Upper lobe of left lung (tissue), 6 donors: Measurements from ENCODE around the gene JAZF1. TPM values are rescaled to one million over a fixed set of nuclear protein-coding genes. Genes with fewer than 3 reads are reported as not detected.
"Not testable (repeated sequence)": the region's sequence is repeated elsewhere in the genome, so short reads cannot be mapped to it uniquely, and the experiment has no call there.

Experiments
- ATAC-seq, 2 donors: fragments of 200-7000 bp; cut with Tn5 transposase; one replicate each; pipeline ENCODE4 v1.9.1; 2022; ENCODE audit warnings: mild to moderate bottlenecking in 2 of 2, moderate library complexity in 2 of 2; ENCODE audit not compliant: low FRiP score in 2 of 2
- DNase-seq, 2 donors: peaks; one replicate each; pipeline ENCODE4 v3.0.0-alpha.2; 2019 to 2020
- H3K27ac ChIP-seq, 4 donors: fragments of 200-600 bp; sonication (generic); one replicate each; pipeline ENCODE4 v1.5.1; 2016 to 2019
- H3K27me3 ChIP-seq, 4 donors: fragments of 200-600 bp; sonication (generic); one replicate each; pipeline ENCODE4 v1.5.1; 2017 to 2019
- H3K36me3 ChIP-seq, 4 donors: fragments of 200-600 bp; sonication (generic); one replicate each; pipeline ENCODE4 v1.5.1; 2016 to 2019
- H3K4me1 ChIP-seq, 4 donors: fragments of 200-600 bp; sonication (generic); one replicate each; pipeline ENCODE4 v1.5.1; 2018 to 2019
- H3K4me3 ChIP-seq, 4 donors: fragments of 200-600 bp; sonication (generic); one replicate each; pipeline ENCODE4 v1.5.1; 2017 to 2019; ENCODE audit warnings: mild to moderate bottlenecking in 2 of 4, moderate library complexity in 1 of 4
- H3K9me3 ChIP-seq, 4 donors: fragments of 200-600 bp; sonication (generic); one replicate each; pipeline ENCODE4 v1.5.1; 2018 to 2019
- CTCF ChIP-seq, 6 experiments: fragments of 450-650 bp in 4 of 6; fragments of 200-600 bp in 2 of 6; sonication (generic) in 2 of 6; IDR thresholded peaks; one replicate each; pipeline ENCODE4 v1.5.1; 2016 to 2019; ENCODE audit warnings: antibody characterized with exemption in 6 of 6
- EP300 ChIP-seq, 4 donors: sonication (generic); formaldehyde crosslinking; IDR thresholded peaks; one replicate each; pipeline ENCODE4 v1.5.1; 2017; ENCODE audit warnings: antibody characterized with exemption in 4 of 4, control low read depth in 2 of 4
- POLR2A ChIP-seq, 4 donors: fragments of 450-650 bp; IDR thresholded peaks; one replicate each; pipeline ENCODE4 v1.5.1; 2016 to 2017; ENCODE audit warnings: antibody characterized with exemption in 4 of 4, mild to moderate bottlenecking in 2 of 4
- POLR2AphosphoS5 ChIP-seq, 2 donors: sonication (generic); formaldehyde crosslinking; IDR thresholded peaks; one replicate each; pipeline ENCODE4 v1.5.1; 2017; ENCODE audit warnings: antibody characterized with exemption in 2 of 2
- WGBS, 2 donors: methylation state at CpG; one replicate each; pipeline ENCODE4 v1.1.5; 2017 to 2018; 5-methylcytosine and 5-hydroxymethylcytosine counted together
- total RNA-seq, 6 donors: library from RNA; depleted of rRNA in 4 of 6; stranded (reverse); fragments of >200 nt in 4 of 6; gene quantifications; one replicate each; pipeline versions ENCODE4 v1.1.0 to v1.2.1, GENCODE V29; 2016 to 2021
- donor health status: DM: no; HTN: no; CAD: no; lungs with moderate emphysema.
- donor health status: DM: no; HTN: yes; CAD: no; lungs with severe emphysema.

JAZF1 gene
- total RNA-seq, 6 donors from 2014 or later, result 4.2 to 19.4 (median 12.4) TPM

GRCh38 chr7:27866828-27867672 is 313.5 kb downstream of the JAZF1 start:
- H3K9me3 ChIP-seq, result no peaks in the 10 kb centered on the region
- H3K27ac ChIP-seq, result no peak overlapping the region
- H3K36me3 ChIP-seq, result no peaks in the 10 kb centered on the region
- WGBS, 2 donors, result 87 to 89% methylated on average over 17 of the region's 17 CpGs
- H3K4me3 ChIP-seq, result no peak overlapping the region
- TF ChIP-seq CTCF (IDR thresholded peaks at IDR 0.05), result no peak
- TF ChIP-seq POLR2AphosphoS5 (IDR thresholded peaks at IDR 0.05), result no peak
- TF ChIP-seq EP300 (IDR thresholded peaks at IDR 0.05), result no peak
- no peak for TF ChIP-seq POLR2A (IDR thresholded peaks at IDR 0.05)
- ATAC-seq (no peak), DNase-seq (no peak)
- no peaks in the 10 kb centered on the region for H3K27me3 ChIP-seq
- H3K4me1 ChIP-seq, result peaks cover 0 to 3% (median under 1%) of the 10 kb centered on the region in 4 donors

GRCh38 chr7:27866256-27866655 is 314.3 kb downstream of the JAZF1 start:
- Histone ChIP-seq H3K27me3 (no peaks in the 10 kb centered on the region), H3K27ac (no peak overlapping the region), H3K9me3 (no peaks in the 10 kb centered on the region), H3K36me3 (no peaks in the 10 kb centered on the region), H3K4me1 (no peaks in the 10 kb centered on the region), H3K4me3 (no peak overlapping the region)
- DNase-seq (no peak), ATAC-seq (no peak)
- 43 to 79% methylated on average over 2 of the region's 2 CpGs for WGBS, 2 donors
- no peak for TF ChIP-seq CTCF (IDR thresholded peaks at IDR 0.05)

- no peak for TF ChIP-seq EP300 (IDR thresholded peaks at IDR 0.05)
- TF ChIP-seq POLR2AphosphoS5 (IDR thresholded peaks at IDR 0.05), result no peak
- no peak overlapping the region for H3K27ac ChIP-seq
- 94 to 100% methylated on average over 8 to 11 of the region's 11 CpGs for WGBS, 2 donors
- H3K36me3 ChIP-seq, result no peaks in the 10 kb centered on the region
- DNase-seq (no peak), ATAC-seq (no peak)
- H3K9me3 ChIP-seq, result no peaks in the 10 kb centered on the region
- H3K4me3 ChIP-seq, result no peak overlapping the region
- H3K4me1 ChIP-seq, result no peaks in the 10 kb centered on the region
- no peaks in the 10 kb centered on the region for H3K27me3 ChIP-seq
Observed at GRCh38 chr7:27863880-27864279, 316.7 kb downstream of the JAZF1 start.

- no peaks in the 10 kb centered on the region for H3K36me3 ChIP-seq
- no peak overlapping the region for H3K4me3 ChIP-seq
- H3K27me3 ChIP-seq, result no peaks in the 10 kb centered on the region
- no peak for TF ChIP-seq CTCF (IDR thresholded peaks at IDR 0.05)
- no peak for TF ChIP-seq POLR2AphosphoS5 (IDR thresholded peaks at IDR 0.05)
- TF ChIP-seq POLR2A (IDR thresholded peaks at IDR 0.05), result no peak
- no peak for TF ChIP-seq EP300 (IDR thresholded peaks at IDR 0.05)
- ATAC-seq (no peak), DNase-seq (no peak)
- no peaks in the 10 kb centered on the region for H3K9me3 ChIP-seq
- no peaks in the 10 kb centered on the region for H3K4me1 ChIP-seq
- no peak overlapping the region for H3K27ac ChIP-seq
- whole genome bisulfite sequencing, 2 donors, result 91 to 98% methylated on average over 3 of the region's 3 CpGs
Observed at GRCh38 chr7:27861747-27862146, 318.8 kb downstream of the JAZF1 start.

GRCh38 chr7:27860800-27861199 is 319.8 kb downstream of the JAZF1 start:
- no peak for ATAC-seq
- no peaks in the 10 kb centered on the region for H3K36me3 ChIP-seq
- no peak for DNase-seq
- H3K27ac ChIP-seq, result no peak overlapping the region
- no peaks in the 10 kb centered on the region for H3K9me3 ChIP-seq
- TF ChIP-seq POLR2A (IDR thresholded peaks at IDR 0.05) (no peak), CTCF (IDR thresholded peaks at IDR 0.05) (no peak), POLR2AphosphoS5 (IDR thresholded peaks at IDR 0.05) (no peak), EP300 (IDR thresholded peaks at IDR 0.05) (no peak)
- H3K27me3 ChIP-seq, result no peaks in the 10 kb centered on the region
- 84 to 90% methylated on average over 6 of the region's 6 CpGs for WGBS, 2 donors
- H3K4me1 ChIP-seq, result no peaks in the 10 kb centered on the region
- H3K4me3 ChIP-seq, result no peak overlapping the region

GRCh38 chr7:27856703-27857485 is 323.7 kb downstream of the JAZF1 start:
- H3K4me3 ChIP-seq, H3K36me3 ChIP-seq, H3K9me3 ChIP-seq, H3K27me3 ChIP-seq, H3K4me1 ChIP-seq, H3K27ac ChIP-seq, ATAC-seq: not testable (repeated sequence)
- peak in 1 of 2 donors; percentile 66 for DNase-seq
- WGBS, 2 donors, result 97 to 100% methylated on average over 12 to 22 of the region's 28 CpGs
